Inferior parietal cortex (tissue), 1 donor: Measurements from ENCODE around the gene NHLRC2.
"Not testable (repeated sequence)": the region's sequence is repeated elsewhere in the genome, so short reads cannot be mapped to it uniquely, and the experiment has no call there.

Experiments used
- DNase-seq: peaks from one replicate; pipeline ENCODE4 v3.0.0-alpha.2; 2016; ENCODE audit errors: extremely low spot score

NHLRC2 gene

GRCh38 chr10:113939212-113939860 is 84.9 kb downstream of the NHLRC2 start:
- DNase-seq, result no peak

DNA sequence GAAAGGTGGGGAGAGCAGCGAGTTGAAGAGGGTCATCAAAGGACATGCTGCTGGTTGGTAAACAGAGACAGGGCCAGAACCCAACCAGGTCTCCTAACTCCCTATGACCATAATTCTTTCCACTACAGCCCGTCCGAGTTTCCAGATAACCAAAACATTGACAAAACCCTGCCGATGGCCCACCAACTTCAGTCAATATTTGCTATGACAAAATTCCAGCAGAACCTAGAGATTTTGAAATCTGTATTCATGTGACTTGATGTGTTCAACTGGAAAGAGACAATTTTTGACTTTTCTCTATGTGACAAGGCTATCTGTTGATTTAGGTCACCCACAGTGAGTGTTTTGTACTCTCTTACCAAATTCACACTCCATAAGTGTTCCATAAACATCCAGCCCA is 86.7 kb downstream of the NHLRC2 start:
- no peak for DNase-seq

DNA sequence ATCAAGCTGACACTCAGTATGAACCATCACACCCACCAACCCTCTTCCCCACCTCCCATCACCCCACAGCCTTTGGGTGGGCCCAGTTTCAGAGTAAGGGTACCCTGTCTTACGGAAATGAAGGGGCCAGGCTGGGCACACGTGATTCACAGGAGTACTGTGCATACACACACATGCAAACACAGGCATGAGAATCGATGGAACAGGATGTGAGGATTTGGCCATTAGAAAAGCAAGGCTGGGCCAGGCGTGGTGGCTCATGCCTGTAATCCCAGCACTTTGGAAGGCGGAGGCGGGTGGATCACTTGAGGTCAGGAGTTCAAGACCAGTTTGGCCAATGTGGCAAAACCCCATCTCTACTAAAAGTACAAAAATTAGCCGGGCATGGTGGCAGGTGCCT is 88.7 kb downstream of the NHLRC2 start:
- DNase-seq, result not testable (repeated sequence)

DNA sequence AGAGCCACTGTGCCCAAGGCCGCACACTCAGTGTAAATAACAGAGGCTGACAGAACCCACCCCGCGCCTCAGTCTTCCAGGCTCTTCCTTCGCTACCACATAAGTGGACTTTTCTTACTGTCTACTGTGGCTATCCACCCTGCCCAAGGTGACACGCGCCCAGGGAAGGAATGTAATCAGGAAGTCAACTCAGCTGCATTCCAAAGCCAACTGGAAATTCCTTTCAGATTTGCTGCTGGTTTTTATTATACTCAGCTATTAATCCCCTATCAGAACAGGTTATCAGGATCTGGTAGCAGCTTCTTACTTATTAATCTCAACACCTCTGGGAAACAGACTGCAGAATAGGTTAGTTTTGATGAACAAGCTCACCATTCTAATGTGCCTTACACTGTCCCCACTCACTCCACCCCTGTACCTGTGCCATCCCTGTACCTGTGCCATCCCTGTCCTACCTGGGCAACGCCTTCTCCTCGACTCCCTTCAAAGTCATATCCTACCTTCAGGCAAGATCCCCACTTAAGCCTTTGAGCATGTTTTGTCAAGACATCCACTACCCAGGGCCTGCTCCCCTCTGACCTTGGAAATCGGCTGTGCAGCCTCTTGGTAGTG is 90.7 kb downstream of the NHLRC2 start:
- DNase-seq, result no peak

DNA sequence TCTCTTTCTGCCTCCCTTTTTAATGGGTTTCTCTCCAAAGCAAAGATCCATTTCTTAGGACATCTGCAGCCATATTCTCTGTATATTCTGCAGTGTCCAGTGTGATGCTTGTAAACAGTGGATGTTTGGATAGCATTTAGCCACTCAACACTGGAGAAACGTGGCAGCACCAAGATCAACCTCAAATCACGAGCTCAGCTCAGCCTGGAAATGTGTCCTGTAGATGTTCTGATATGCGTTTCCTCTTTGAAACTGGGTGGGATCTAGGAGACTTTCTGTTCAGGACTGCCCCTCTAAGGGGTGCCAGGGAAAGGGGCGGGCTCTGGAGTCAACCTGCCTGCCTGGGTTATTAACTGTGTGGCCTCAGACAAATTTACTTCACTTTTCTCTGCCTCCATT is 91.2 kb downstream of the NHLRC2 start:
- DNase-seq, result no peak

GRCh38 chr10:113947184-113948041 is 93.0 kb downstream of the NHLRC2 start:
- DNase-seq, result no peak

GRCh38 chr10:113948048-113948447 is 93.6 kb downstream of the NHLRC2 start:
- DNase-seq, result no peak

GRCh38 chr10:113950268-113950667 is 95.8 kb downstream of the NHLRC2 start:
- DNase-seq, result no peak

GRCh38 chr10:113953505-113954272 is 99.2 kb downstream of the NHLRC2 start:
- DNase-seq, result no peak

DNA sequence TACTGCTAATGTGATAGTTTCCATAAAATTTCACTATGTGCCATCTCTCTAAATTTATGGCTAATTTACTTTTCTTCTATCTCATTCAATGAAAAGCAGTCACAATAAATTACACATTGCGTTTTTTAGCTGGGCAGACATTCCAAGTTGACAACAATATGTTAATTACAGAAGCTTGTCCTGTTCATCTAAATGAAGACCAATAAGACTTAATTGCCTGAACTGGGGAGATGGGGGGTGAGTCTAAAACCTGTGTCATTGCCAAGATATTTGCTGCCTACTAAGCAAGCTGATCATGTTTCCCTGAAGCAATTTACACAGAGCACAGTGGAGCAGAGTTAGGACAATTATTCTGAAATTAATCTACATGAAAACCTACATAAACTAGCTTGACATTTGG is 99.9 kb downstream of the NHLRC2 start:
- DNase-seq, result no peak

GRCh38 chr10:113957013-113957412 is 102.6 kb downstream of the NHLRC2 start:
- peak; percentile 52 for DNase-seq

DNA sequence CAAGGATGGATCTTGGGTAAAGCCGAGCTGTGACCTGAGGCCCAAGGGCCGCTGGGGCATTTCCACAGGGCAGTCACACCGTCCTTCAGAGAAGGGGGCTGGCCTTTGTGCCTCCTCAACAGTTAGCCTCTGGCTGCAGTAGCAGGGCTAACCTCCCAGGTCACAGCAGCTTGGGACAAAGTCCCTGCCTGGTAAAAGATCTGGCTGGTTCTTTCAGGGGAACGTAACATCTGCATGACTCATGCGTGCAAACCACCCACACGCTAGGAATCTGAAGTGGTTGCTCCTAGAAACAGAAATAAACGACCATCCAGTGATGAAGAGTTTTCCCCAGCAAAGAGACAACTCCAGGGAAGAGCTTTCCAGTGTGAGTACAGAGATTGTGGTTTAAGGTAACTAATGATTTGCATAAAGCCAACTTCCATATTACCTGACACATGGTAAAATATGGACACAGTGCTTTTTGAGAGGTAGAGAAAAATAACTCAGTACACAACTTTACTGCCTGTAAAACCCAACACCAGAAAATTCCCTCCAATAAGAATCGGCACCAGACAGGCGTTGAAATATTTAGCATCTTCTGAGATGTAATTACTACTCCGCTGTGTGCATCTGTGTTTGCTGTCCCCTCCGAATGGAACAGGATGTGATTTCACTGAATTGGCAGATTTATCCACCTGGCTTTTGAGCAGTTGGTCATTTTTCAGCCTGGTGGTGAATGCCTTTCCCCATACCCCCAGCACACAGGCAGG is 104.3 kb downstream of the NHLRC2 start:
- peak; percentile 42 for DNase-seq

GRCh38 chr10:113959383-113959760 is 104.9 kb downstream of the NHLRC2 start:
- no peak for DNase-seq

- no peak for DNase-seq
Measured at GRCh38 chr10:113960617-113961181, 106.2 kb downstream of the NHLRC2 start.

GRCh38 chr10:113961182-113962031 is 106.9 kb downstream of the NHLRC2 start:
- no peak for DNase-seq

DNA sequence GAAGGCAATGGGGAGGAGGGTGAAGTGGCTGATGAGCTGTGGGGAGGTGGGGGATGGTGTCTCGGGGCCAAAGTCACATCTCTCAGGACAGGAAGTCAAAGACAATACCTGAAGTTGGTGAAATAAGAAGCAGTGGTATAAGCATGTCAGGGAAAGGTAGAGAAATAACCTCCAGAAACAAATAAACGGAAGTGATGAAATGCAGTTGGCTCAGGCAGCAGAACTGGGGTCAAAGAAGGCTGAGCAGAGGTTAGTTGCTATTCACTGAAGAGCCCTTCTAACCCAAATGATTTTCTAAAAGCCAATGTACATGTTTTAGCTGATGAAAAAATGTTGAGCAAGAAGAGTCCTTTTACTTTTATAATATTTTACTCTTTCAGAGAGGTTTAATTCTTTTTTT is 110.6 kb downstream of the NHLRC2 start:
- DNase-seq, result no peak

DNA sequence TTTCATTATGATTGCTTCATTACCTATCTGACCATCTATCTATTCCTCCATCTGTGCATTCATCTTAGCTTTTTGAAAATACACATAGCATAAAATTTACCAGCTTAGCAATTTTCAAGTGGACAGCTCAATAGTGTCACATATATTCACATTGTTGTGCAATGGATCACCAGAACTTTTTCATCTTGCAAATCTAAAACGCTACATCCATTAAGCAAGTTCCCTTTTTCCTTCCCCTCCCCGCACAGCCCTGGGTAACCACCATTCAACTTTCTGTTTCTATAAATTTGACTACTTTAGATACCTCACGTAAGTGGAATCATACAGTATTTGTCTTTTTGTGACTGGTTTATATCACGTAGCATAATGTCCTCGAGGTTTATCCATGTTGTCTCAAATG is 111.2 kb downstream of the NHLRC2 start:
- no peak for DNase-seq
